Stimulated activated CD4-positive, alpha-beta T cell treated with anti-CD3 and anti-CD28 coated beads, Interleukin-1b, Interleukin-23, amount 100 ng/mL, for 4 hours (primary cell): ENCODE measurements around the gene FAM78B.
A peak's percentile ranks its signal among the peaks of the same experiment; 100 is the strongest.

Source experiments
- DNase-seq, 2 donors: peaks; one replicate each; pipeline ENCODE4 v3.0.0-alpha.2; 2020; ENCODE audit warnings: low read depth in 2 of 2

FAM78B gene

GRCh38 chr1:166164995-166165660 is 1.7 kb downstream of the FAM78B start:
- DNase-seq = peak in 1 of 2 donors; percentile 29

GRCh38 chr1:166164646-166164994 is 2.2 kb downstream of the FAM78B start:
- no peak for DNase-seq

- no peak for DNase-seq
Measured at GRCh38 chr1:166159656-166160055, 7.1 kb downstream of the FAM78B start.

- DNase-seq = no peak
Measured at GRCh38 chr1:166156674-166157073, 10.1 kb downstream of the FAM78B start.

- no peak for DNase-seq
Measured at GRCh38 chr1:166155108-166155507, 11.7 kb downstream of the FAM78B start.

GRCh38 chr1:166153525-166154314 is 13.1 kb downstream of the FAM78B start:
- no peak for DNase-seq

GRCh38 chr1:166152978-166153377 is 13.8 kb downstream of the FAM78B start:
- DNase-seq = no peak

GRCh38 chr1:166151804-166152203 is 15.0 kb downstream of the FAM78B start:
- DNase-seq = no peak

- no peak for DNase-seq
Measured at GRCh38 chr1:166145499-166145898, 21.3 kb downstream of the FAM78B start.

- DNase-seq = no peak
Measured at GRCh38 chr1:166141969-166142368, 24.8 kb downstream of the FAM78B start.

- DNase-seq = no peak
Measured at GRCh38 chr1:166140251-166140650, 26.6 kb downstream of the FAM78B start.

GRCh38 chr1:166139735-166140134 is 27.1 kb downstream of the FAM78B start:
- no peak for DNase-seq

GRCh38 chr1:166136699-166137401 is 30.0 kb downstream of the FAM78B start:
- DNase-seq = no peak

- DNase-seq = no peak
Measured at GRCh38 chr1:166136222-166136621, 30.6 kb downstream of the FAM78B start.

GRCh38 chr1:166133857-166134256 is 32.9 kb downstream of the FAM78B start:
- DNase-seq = no peak

GRCh38 chr1:166133276-166133841 is 33.4 kb downstream of the FAM78B start:
- no peak for DNase-seq

- DNase-seq = no peak
Measured at GRCh38 chr1:166132496-166132895, 34.3 kb downstream of the FAM78B start.

GRCh38 chr1:166129006-166129405 is 37.8 kb downstream of the FAM78B start:
- no peak for DNase-seq

- DNase-seq = no peak
Measured at GRCh38 chr1:166128195-166128594, 38.6 kb downstream of the FAM78B start.

- no peak for DNase-seq
Measured at GRCh38 chr1:166127003-166127402, 39.8 kb downstream of the FAM78B start.

GRCh38 chr1:166122873-166123466 is 43.8 kb downstream of the FAM78B start:
- DNase-seq = no peak

- no peak for DNase-seq
Measured at GRCh38 chr1:166121010-166121409, 45.8 kb downstream of the FAM78B start.
